SU-DHL-6 (cell line): ENCODE data around the gene SLC12A8.

Source experiments
- H2AFZ ChIP-seq: fragments of 200-600 bp; sonication (generic); 2 replicates; pipeline ENCODE4 v1.6.1; 2014; ENCODE audit warnings: low read depth, mild to moderate bottlenecking, moderate library complexity, mixed read lengths, antibody characterized with exemption, low read length; ENCODE audit not compliant: severe bottlenecking
- H3F3A ChIP-seq: fragments of 200-600 bp; shearing (Covaris generic); 2 replicates; pipeline ENCODE4 v1.6.0; 2016; ENCODE audit warnings: antibody characterized with exemption, mild to moderate bottlenecking; ENCODE audit not compliant: insufficient read depth
- H3K27ac ChIP-seq: fragments of 200-600 bp; sonication (generic); 2 replicates; pipeline ENCODE4 v1.5.1; 2016; ENCODE audit warnings: low read depth, mild to moderate bottlenecking, low read length, moderate library complexity, mixed read lengths
- H3K27me3 ChIP-seq: fragments of 200-600 bp; sonication (generic), shearing (Covaris generic); 2 replicates; pipeline ENCODE4 v1.6.0; 2014; ENCODE audit warnings: mild to moderate bottlenecking, low read length
- H3K36me3 ChIP-seq: fragments of 200-600 bp; sonication (generic); 2 replicates; pipeline ENCODE4 v1.6.1; 2014; ENCODE audit warnings: mild to moderate bottlenecking, low read length, mixed read lengths
- H3K4me2 ChIP-seq: fragments of 300-600, 200-600 bp; shearing (Covaris generic), sonication (generic); 2 replicates; pipeline ENCODE4 v1.6.0; 2014; ENCODE audit warnings: low read length, low read depth, mild to moderate bottlenecking; ENCODE audit not compliant: poor library complexity, severe bottlenecking
- H3K4me3 ChIP-seq: fragments of 200-600 bp; sonication (generic); 2 replicates; pipeline ENCODE4 v1.5.1; 2014; ENCODE audit warnings: antibody characterized with exemption, low read length, mild to moderate bottlenecking, mixed read lengths; ENCODE audit not compliant: insufficient read depth, poor library complexity, severe bottlenecking
- H3K79me2 ChIP-seq: fragments of 200-600 bp; sonication (generic); 2 replicates; pipeline ENCODE4 v1.6.1; 2014; ENCODE audit warnings: mild to moderate bottlenecking, low read length, moderate library complexity; ENCODE audit not compliant: insufficient read depth
- H3K9ac ChIP-seq: fragments of 200-600 bp; sonication (generic); 2 replicates; pipeline ENCODE4 v1.7.0; 2014; ENCODE audit warnings: mild to moderate bottlenecking, low read length
- H3K9me2 ChIP-seq: fragments of 200-600 bp; sonication (generic); replicated peaks from 2 replicates; pipeline ENCODE4 v1.6.1; 2014; ENCODE audit warnings: low read length; ENCODE audit not compliant: insufficient read depth
- H3K9me3 ChIP-seq: fragments of 200-600 bp; sonication (generic); 2 replicates; pipeline ENCODE4 v1.6.1; 2014; ENCODE audit warnings: low read length, mixed read lengths; ENCODE audit not compliant: insufficient read depth
- H4K20me1 ChIP-seq: fragments of 200-600 bp; sonication (generic); 2 replicates; pipeline ENCODE4 v1.6.1; 2014; ENCODE audit warnings: low read depth, mild to moderate bottlenecking, antibody characterized with exemption, low read length, moderate library complexity, mixed read lengths
- EZH2phosphoT487 ChIP-seq: fragments of 200-600 bp; sonication (generic), shearing (Covaris generic); conservative IDR thresholded peaks from 2 replicates; pipeline ENCODE4 v1.6.1; 2018; ENCODE audit warnings: mild to moderate bottlenecking, antibody characterized with exemption, low read length, moderate library complexity, mixed read lengths
- TF ChIP-seq, protein P1 (sequence below): fragments of 200-600 bp; sonication (generic); IDR thresholded peaks from one replicate; pipeline ENCODE4 v1.5.1; 2017; ENCODE audit warnings: antibody characterized with exemption, mild to moderate bottlenecking, low read length, moderate library complexity; ENCODE audit not compliant: insufficient read depth, poor library complexity, severe bottlenecking

SLC12A8 gene

DNA sequence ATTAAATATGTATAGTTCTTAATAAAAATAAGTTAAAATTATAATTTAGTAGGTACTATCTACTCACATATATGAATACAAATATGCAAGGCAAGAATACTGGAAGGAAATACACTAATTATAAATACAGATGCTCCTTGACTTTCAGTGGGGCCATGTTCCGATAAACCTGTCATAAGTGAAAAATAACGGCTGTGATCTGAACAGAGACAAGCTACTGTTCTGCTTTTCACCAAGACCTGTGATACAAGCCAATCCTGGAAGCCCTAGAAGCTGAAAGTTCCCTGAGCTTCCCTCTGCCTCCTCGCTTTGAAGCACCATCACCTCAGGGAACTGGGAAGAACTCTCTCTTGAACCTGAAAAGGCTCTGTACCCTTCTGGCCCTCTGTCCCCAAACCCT is 55.4 kb downstream of the SLC12A8 start:
- Histone ChIP-seq H3F3A (no peaks in the 10 kb centered on the region), H3K9ac (no peak overlapping the region), H3K9me2 (no peaks in the 10 kb centered on the region), H3K9me3 (no peaks in the 10 kb centered on the region), H3K27ac (no peak overlapping the region), H4K20me1 (no peaks in the 10 kb centered on the region), H3K4me2 (no peak overlapping the region), H3K36me3 (no peaks in the 10 kb centered on the region), H3K4me3 (no peak overlapping the region), H2AFZ (no peak overlapping the region), H3K79me2 (no peaks in the 10 kb centered on the region), H3K27me3 (no peaks in the 10 kb centered on the region)
- TF ChIP-seq, protein P1, sequence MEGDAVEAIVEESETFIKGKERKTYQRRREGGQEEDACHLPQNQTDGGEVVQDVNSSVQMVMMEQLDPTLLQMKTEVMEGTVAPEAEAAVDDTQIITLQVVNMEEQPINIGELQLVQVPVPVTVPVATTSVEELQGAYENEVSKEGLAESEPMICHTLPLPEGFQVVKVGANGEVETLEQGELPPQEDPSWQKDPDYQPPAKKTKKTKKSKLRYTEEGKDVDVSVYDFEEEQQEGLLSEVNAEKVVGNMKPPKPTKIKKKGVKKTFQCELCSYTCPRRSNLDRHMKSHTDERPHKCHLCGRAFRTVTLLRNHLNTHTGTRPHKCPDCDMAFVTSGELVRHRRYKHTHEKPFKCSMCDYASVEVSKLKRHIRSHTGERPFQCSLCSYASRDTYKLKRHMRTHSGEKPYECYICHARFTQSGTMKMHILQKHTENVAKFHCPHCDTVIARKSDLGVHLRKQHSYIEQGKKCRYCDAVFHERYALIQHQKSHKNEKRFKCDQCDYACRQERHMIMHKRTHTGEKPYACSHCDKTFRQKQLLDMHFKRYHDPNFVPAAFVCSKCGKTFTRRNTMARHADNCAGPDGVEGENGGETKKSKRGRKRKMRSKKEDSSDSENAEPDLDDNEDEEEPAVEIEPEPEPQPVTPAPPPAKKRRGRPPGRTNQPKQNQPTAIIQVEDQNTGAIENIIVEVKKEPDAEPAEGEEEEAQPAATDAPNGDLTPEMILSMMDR = no peak
- no peak for TF ChIP-seq EZH2phosphoT487

GRCh38 chr3:125156456-125156855 is 56.1 kb downstream of the SLC12A8 start:
- no peaks in the 10 kb centered on the region for H3K36me3 ChIP-seq
- no peak overlapping the region for H3K27ac ChIP-seq
- no peak overlapping the region for H3K4me2 ChIP-seq
- no peaks in the 10 kb centered on the region for H3F3A ChIP-seq
- H2AFZ ChIP-seq = no peak overlapping the region
- no peaks in the 10 kb centered on the region for H3K9me3 ChIP-seq
- no peak overlapping the region for H3K9ac ChIP-seq
- no peak overlapping the region for H3K4me3 ChIP-seq
- no peaks in the 10 kb centered on the region for H4K20me1 ChIP-seq
- H3K27me3 ChIP-seq = no peaks in the 10 kb centered on the region
- H3K79me2 ChIP-seq = no peaks in the 10 kb centered on the region
- H3K9me2 ChIP-seq = no peaks in the 10 kb centered on the region
- TF ChIP-seq, protein P1 = no peak
- no peak for TF ChIP-seq EZH2phosphoT487

DNA sequence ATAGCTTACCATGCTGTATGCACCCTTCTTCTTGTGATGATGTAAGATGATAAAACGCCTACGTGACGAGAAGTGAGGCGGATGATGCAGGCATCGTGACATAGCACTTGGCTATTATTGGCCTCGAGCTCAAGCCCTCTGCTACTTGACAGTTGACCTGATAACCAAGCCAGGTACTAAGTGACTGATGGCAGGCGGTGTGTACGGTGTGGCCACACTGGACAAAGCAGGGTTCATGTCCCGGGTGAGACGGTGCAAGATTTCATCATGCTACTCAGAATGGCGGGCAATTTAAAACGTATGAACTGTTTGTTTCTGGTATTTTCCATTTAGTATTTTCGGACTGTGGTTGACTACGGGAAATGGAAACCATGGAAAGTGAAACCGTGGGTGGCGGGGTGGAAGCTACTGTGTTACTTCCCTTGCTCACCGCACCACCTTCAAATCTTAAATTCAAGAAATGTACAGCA is 57.7 kb downstream of the SLC12A8 start:
- no peaks in the 10 kb centered on the region for H3K9me3 ChIP-seq
- no peaks in the 10 kb centered on the region for H3F3A ChIP-seq
- peak overlapping the region; percentile 32 for H2AFZ ChIP-seq
- no peaks in the 10 kb centered on the region for H4K20me1 ChIP-seq
- no peaks in the 10 kb centered on the region for H3K36me3 ChIP-seq
- TF ChIP-seq EZH2phosphoT487 = no peak
- TF ChIP-seq, protein P1 = no peak
- H3K9ac ChIP-seq = no peak overlapping the region
- H3K79me2 ChIP-seq = no peaks in the 10 kb centered on the region
- H3K4me2 ChIP-seq = no peak overlapping the region
- no peaks in the 10 kb centered on the region for H3K9me2 ChIP-seq
- H3K27ac ChIP-seq = no peak overlapping the region
- no peaks in the 10 kb centered on the region for H3K27me3 ChIP-seq
- H3K4me3 ChIP-seq = no peak overlapping the region
